AG04450 (cell line): Measurements from ENCODE around the gene XRCC4. TPM values are rescaled to one million over a fixed set of nuclear protein-coding genes. Genes with fewer than 3 reads are reported as not detected.
A peak's percentile ranks its signal among the peaks of the same experiment; 100 is the strongest.

ENCODE experiments used
- CTCF ChIA-PET: fragments of 300-600, 350-600 bp; formaldehyde crosslinking; extraction: SDS; loops from one replicate; lab custom pipeline; 2022; ENCODE audit warnings: antibody characterized with exemption, inconsistent platforms; lab: Charles Lee
- POLR2A ChIA-PET: fragments of 350-600 bp; formaldehyde crosslinking; extraction: SDS; loops from one replicate; lab custom pipeline; 2021; ENCODE audit warnings: antibody characterized with exemption, inconsistent platforms; lab: Yijun Ruan, JAX
- DNase-seq: peaks from one replicate; pipeline ENCODE4 v3.0.0-alpha.2; 2011; ENCODE audit warnings: low read depth, low spot score
- H3K27ac ChIP-seq: one replicate; pipeline ENCODE4 v1.5.1; 2012; ENCODE audit warnings: low read depth, low read length, control low read depth
- H3K27me3 ChIP-seq: one replicate; pipeline ENCODE4 v1.6.0; 2012; ENCODE audit warnings: low read length; ENCODE audit not compliant: control insufficient read depth, insufficient read depth
- H3K4me3 ChIP-seq: 2 replicates; pipeline ENCODE4 v1.5.1; 2011; ENCODE audit warnings: mild to moderate bottlenecking, low read depth, low read length, control low read depth
- H3K9me3 ChIP-seq: 2 replicates; pipeline ENCODE4 v1.5.1; 2012; ENCODE audit warnings: low read length; ENCODE audit not compliant: control insufficient read depth, insufficient read depth
- CTCF ChIP-seq: IDR thresholded peaks from 2 replicates; pipeline ENCODE4 v1.5.1; 2011; ENCODE audit warnings: low read depth, low read length, control low read depth, inconsistent platforms
- polyA plus RNA-seq: library from polyadenylated mRNA; depleted of rRNA; stranded (reverse); fragments of >200 nt; gene quantifications from 2 replicates; pipeline ENCODE4 v1.2.3, GENCODE V29; 2011

The XRCC4 gene
- polyA plus RNA-seq, 1 experiment = 4.2 TPM

- POLR2A ChIA-PET = no interaction called here
- Histone ChIP-seq H3K9me3 (no peaks in the 10 kb centered on the region), H3K27ac (no peak overlapping the region), H3K27me3 (no peaks in the 10 kb centered on the region), H3K4me3 (no peak overlapping the region)
- no peak for TF ChIP-seq CTCF
- no peak for DNase-seq
- CTCF ChIA-PET = no interaction called here
These were observed 297.9 kb downstream of the XRCC4 start for GRCh38 chr5:83375049-83375745.

- no peak for DNase-seq
- H3K9me3 ChIP-seq = no peaks in the 10 kb centered on the region
- peak overlapping the region; percentile 40 for H3K27ac ChIP-seq
- no peak for TF ChIP-seq CTCF
- ChIA-PET CTCF (interaction anchor here (2.4 kb wide), 1 partner anchor 97 kb away, joined by 7 read pairs; no protein-coding TSS in a partner anchor), POLR2A (interaction anchor here (1.0 to 1.3 kb wide), 2 partner anchors 10 to 12 kb away, joined by 3 to 5 read pairs; no protein-coding TSS in a partner anchor)
- H3K4me3 ChIP-seq = no peak overlapping the region
- H3K27me3 ChIP-seq = no peaks in the 10 kb centered on the region
These were observed 299.1 kb downstream of the XRCC4 start for GRCh38 chr5:83376461-83376860.

GRCh38 chr5:83377131-83377865, 300.0 kb downstream of the XRCC4 start:
- Histone ChIP-seq H3K4me3 (no peak overlapping the region), H3K9me3 (no peaks in the 10 kb centered on the region), H3K27me3 (no peaks in the 10 kb centered on the region), H3K27ac (peak overlapping the region; percentile 43)
- ChIA-PET CTCF (interaction anchor here (2.4 kb wide), 1 partner anchor 96 kb away, joined by 7 read pairs; no protein-coding TSS in a partner anchor), POLR2A (interaction anchor here (1.0 to 1.3 kb wide), 2 partner anchors 10 to 11 kb away, joined by 3 to 5 read pairs; no protein-coding TSS in a partner anchor)
- peak; percentile 59 for DNase-seq
- no peak for TF ChIP-seq CTCF

- Histone ChIP-seq H3K27me3 (no peaks in the 10 kb centered on the region), H3K9me3 (no peaks in the 10 kb centered on the region), H3K27ac (no peak overlapping the region), H3K4me3 (no peak overlapping the region)
- CTCF ChIA-PET = interaction anchor here (0.6 to 1.2 kb wide), 2 partner anchors 13 to 105 kb away, joined by 3 read pairs; no protein-coding TSS in a partner anchor
- POLR2A ChIA-PET = no interaction called here
- no peak for DNase-seq
- no peak for TF ChIP-seq CTCF
These were observed 301.4 kb downstream of the XRCC4 start for GRCh38 chr5:83378624-83379289.
